NCI-H1930 (cell line): ENCODE results near the gene RBBP4.

Source experiments
- DNase-seq, 2 experiments: peaks; one replicate each; lab custom pipeline; 2025; lab: John Stamatoyannopoulos, UW

The RBBP4 gene

DNA sequence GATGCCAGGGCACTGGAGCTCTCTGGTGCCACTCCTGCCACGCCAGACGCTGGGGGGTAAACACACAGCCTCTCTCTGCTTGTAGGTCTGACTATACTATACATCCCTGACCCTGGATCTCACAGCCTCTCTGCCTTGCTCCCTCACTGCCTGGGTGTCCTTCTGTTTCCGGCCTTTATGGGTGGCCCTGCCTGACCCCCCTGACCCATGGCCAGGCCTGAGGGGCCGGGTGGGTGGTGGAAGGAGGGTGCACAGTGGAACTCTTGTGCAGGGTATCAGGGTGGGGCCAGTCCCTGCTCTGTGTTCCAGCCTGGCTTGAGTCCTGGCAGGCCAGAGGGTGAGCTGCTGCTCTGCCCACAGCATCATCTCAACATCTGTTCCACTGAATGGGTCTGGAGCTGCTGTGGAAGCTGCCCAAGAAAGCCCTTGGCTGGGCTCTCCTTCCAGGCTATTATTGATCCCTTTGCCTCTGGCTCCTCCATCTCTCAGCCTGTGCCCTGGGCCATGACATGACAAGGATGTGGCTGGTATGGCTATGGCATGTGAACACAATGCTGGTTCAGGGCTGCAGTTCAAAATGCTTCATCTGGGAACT, 68.8 kb downstream of the RBBP4 start:
- DNase-seq, result no peak

DNA sequence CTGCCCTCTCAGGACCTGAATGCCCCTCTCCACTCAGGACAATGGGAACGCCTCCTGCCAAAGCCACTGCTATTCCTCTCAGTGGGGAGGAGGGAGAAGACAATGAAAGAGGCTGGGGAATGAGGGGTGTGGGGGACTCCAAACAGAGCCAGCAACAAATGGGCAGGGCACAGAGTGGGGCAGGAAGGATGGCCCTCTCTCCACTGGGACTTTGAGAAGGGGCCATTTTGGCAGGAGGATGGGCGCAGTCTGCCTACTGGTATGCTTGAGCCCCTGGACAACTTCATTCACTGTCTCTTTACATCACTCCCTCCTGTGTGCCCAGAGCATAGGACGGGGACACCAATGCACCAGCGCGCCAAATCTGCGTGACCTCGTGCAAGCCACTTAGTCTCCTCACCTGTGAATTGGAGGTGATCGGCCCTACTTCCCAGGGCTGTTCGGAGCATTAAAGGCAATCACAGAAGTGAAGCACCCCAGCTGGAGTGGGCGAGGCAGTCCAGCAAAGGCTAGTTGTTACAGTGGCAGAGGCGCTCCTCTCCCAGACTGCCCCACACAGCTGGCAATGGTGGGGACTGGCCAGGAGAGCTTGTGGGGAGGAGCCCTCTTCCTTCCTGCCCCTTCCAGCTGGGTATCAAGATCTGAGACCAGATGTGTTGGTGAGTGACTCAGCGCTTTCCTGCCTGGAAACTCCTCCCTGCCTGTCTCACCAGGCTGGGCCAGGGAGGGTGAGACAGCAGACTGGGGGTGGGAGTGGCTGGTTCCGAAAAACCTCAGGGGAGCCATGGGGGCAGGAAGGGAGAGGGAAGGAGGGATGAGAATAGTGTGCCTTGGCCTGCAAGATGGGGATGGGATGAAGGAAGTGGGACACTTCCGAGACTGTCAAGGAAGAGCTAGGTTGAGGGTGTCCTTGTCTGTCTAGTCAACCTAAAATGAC, 73.9 kb downstream of the RBBP4 start:
- no peak for DNase-seq

DNA sequence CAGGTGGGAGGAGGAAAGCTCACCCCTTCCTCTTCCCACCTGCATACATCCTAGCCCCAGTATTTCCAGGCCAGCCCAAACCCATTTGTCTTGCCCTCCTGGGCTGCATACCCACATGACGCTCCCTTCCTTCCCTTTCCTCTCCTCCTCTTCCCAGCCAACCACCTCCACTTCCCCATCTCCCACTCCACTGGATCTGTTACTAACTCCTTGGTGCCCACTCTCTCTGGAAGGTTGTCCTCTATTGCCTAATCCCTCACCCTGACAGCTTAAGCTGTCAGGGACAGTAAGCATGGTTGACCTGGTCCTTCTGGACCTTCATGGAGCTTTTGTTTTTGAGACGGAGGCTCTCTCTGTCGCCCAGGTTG, 74.6 kb downstream of the RBBP4 start:
- no peak for DNase-seq

GRCh38 chr1:32727876-32728275, 76.9 kb downstream of the RBBP4 start:
- DNase-seq, result no peak

DNA sequence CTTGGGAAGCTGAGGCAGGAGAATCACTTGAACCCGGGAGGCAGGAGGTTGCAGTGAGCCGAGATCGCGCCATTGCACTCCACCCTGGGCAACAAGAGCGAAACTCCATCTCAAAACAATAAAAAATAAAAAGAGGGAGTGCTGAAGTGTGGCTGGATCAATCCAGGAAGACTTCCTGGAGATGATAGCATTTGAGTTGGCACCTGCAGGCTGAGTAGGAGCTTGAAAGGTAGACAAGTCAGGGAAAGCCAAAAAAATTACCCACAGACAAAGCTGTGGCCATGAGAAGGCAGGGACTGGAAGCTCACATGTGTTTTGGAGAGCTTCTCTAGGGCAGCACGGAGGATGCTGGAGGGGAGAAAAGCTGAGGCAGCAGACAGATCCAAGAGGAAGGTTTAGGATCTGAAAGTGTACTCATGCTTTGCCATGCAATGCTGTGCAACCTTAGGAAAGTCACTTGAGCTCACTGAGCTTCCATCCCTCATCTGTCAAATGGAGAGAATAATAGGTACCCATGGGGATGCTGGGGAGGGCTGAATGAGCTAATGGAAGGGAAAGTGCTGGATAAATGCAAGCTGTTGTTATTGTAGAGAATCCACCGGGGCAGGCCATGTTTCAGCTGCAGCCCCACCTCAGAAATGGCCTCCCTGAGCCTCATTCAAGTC, 77.5 kb downstream of the RBBP4 start:
- DNase-seq, result no peak

DNA sequence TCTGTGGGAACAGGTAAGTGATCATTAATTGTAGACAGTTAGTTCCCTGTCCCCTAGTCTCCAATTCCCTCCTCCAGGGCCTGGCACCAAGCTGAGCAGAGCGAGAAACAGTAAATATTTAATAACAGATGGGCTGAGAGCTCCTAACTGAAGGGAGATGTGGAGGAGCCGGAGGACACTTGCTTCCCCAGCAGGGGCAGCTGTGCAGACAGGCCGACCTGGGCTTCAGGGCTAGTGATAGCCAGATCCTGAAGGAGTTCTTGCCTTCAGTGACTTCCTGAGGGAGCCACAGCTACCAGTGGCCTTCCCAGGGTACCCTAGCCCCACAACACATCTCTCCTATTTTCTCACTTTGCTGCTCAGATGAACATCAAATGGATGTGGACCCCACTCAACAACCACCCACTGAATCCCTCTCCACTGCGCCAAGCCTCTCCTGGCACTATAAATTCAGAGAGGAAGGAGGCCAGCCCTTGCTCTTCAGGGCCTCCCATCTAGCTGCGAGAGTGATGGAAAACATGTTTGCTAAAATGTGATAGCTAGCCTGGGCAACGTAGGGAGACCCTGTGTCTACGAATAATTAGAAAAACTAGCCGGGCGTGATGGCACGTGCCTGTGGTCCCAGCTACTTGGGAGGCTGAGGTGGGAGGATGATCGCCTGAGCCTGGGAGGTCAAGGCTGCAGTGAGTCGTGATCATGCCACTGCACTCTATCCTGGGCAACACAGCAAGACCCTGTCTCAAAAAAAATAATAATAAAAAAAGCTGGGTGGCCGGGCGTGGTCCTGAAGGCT, 78.4 kb downstream of the RBBP4 start:
- DNase-seq, result no peak

DNA sequence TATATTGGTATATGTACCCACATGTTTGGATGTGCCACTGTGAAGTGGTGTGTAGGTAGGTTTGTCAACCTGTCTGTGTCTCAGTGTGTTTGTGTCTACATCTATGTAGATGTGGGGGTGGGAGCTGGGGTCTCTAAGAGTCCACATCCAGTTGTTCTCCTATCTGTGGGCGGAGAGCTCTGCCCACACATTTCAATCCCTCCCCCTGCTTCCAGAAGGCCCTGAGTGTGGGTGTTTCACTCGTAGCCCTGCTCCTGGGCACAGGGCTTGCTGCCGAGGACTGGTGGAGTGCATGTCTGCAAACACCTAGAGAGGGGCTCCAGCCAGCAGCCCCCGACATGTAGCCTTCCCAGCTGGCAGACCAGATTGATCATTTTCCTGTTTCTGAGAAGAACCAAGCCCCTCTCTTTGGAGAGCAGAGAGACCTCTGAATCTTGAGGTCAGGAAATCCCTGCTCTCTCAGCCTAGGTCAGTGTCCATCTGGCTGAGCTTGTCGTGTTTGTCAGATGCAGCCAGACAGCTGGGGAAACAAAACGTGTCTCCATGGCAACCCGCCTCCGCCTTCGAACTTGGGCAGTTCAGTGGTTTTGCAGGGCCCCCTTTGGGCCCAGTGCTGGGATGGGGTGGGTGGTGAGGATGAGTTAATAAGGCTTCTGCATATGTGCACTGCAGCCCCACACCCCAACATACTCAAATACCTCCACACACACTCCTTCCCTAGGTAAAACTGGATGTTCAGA, 82.7 kb downstream of the RBBP4 start:
- DNase-seq, result no peak
